Measurements from ENCODE around the gene TRPV2. TPM values are rescaled to one million over a fixed set of nuclear protein-coding genes. Genes with fewer than 3 reads are reported as not detected.
A peak's percentile ranks its signal among the peaks of the same experiment; 100 is the strongest.

TRPV2 gene
- total and polyA plus RNA-seq, 9 of the 15 experiments (the other 6 are each of a cell fraction or from before 2014, with no cell fraction given): 10.0 to 97.5 (median 30.3) TPM

- TF ChIP-seq, protein P1, sequence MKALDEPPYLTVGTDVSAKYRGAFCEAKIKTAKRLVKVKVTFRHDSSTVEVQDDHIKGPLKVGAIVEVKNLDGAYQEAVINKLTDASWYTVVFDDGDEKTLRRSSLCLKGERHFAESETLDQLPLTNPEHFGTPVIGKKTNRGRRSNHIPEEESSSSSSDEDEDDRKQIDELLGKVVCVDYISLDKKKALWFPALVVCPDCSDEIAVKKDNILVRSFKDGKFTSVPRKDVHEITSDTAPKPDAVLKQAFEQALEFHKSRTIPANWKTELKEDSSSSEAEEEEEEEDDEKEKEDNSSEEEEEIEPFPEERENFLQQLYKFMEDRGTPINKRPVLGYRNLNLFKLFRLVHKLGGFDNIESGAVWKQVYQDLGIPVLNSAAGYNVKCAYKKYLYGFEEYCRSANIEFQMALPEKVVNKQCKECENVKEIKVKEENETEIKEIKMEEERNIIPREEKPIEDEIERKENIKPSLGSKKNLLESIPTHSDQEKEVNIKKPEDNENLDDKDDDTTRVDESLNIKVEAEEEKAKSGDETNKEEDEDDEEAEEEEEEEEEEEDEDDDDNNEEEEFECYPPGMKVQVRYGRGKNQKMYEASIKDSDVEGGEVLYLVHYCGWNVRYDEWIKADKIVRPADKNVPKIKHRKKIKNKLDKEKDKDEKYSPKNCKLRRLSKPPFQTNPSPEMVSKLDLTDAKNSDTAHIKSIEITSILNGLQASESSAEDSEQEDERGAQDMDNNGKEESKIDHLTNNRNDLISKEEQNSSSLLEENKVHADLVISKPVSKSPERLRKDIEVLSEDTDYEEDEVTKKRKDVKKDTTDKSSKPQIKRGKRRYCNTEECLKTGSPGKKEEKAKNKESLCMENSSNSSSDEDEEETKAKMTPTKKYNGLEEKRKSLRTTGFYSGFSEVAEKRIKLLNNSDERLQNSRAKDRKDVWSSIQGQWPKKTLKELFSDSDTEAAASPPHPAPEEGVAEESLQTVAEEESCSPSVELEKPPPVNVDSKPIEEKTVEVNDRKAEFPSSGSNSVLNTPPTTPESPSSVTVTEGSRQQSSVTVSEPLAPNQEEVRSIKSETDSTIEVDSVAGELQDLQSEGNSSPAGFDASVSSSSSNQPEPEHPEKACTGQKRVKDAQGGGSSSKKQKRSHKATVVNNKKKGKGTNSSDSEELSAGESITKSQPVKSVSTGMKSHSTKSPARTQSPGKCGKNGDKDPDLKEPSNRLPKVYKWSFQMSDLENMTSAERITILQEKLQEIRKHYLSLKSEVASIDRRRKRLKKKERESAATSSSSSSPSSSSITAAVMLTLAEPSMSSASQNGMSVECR (CRISPR knock-in tag; IDR thresholded peaks at IDR 0.05): no peak
- TF ChIP-seq ATF7 (IDR thresholded peaks at IDR 0.05) (no peak), RBBP5 (IDR thresholded peaks at IDR 0.05; ENCODE audit: borderline replicate concordance, insufficient read depth, low read length, poor library complexity, severe bottlenecking) (no peak), ZNF23 (CRISPR knock-in tag; IDR thresholded peaks at IDR 0.05) (no peak), MEF2A (IDR thresholded peaks at IDR 0.05; ENCODE audit: control insufficient read depth, low read depth, low read length) (no peak), MED1 (CRISPR knock-in tag; IDR thresholded peaks at IDR 0.05; ENCODE audit: borderline replicate concordance) (no peak), GATAD2A (IDR thresholded peaks at IDR 0.05) (no peak), MXI1 (IDR thresholded peaks at IDR 0.05; ENCODE audit: low read depth, low read length) (peak; percentile 67), ZNF3 (CRISPR knock-in tag; IDR thresholded peaks at IDR 0.05) (no peak), RBFOX2 (IDR thresholded peaks at IDR 0.05; ENCODE audit: low read depth, low read length) (peak; percentile 62), BRF1 (IDR thresholded peaks at IDR 0.05; ENCODE audit: borderline replicate concordance, extremely low read depth, insufficient read length) (no peak), SRSF1 (IDR thresholded peaks at IDR 0.05; ENCODE audit: low read depth, low read length) (no peak), ZNF280A (IDR thresholded peaks at IDR 0.05; ENCODE audit: low read depth, partially characterized antibody) (no peak), BHLHE40 (IDR thresholded peaks at IDR 0.05; ENCODE audit: low read length) (no peak)
- TF ChIP-seq, protein P2, sequence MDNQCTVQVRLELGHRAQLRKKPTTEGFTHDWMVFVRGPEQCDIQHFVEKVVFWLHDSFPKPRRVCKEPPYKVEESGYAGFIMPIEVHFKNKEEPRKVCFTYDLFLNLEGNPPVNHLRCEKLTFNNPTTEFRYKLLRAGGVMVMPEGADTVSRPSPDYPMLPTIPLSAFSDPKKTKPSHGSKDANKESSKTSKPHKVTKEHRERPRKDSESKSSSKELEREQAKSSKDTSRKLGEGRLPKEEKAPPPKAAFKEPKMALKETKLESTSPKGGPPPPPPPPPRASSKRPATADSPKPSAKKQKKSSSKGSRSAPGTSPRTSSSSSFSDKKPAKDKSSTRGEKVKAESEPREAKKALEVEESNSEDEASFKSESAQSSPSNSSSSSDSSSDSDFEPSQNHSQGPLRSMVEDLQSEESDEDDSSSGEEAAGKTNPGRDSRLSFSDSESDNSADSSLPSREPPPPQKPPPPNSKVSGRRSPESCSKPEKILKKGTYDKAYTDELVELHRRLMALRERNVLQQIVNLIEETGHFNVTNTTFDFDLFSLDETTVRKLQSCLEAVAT (IDR thresholded peaks at IDR 0.05): 0 out of 4 replicates have a peak, but pooled peaks have one; percentile 6 to 9
- TF ChIP-seq, protein P3, sequence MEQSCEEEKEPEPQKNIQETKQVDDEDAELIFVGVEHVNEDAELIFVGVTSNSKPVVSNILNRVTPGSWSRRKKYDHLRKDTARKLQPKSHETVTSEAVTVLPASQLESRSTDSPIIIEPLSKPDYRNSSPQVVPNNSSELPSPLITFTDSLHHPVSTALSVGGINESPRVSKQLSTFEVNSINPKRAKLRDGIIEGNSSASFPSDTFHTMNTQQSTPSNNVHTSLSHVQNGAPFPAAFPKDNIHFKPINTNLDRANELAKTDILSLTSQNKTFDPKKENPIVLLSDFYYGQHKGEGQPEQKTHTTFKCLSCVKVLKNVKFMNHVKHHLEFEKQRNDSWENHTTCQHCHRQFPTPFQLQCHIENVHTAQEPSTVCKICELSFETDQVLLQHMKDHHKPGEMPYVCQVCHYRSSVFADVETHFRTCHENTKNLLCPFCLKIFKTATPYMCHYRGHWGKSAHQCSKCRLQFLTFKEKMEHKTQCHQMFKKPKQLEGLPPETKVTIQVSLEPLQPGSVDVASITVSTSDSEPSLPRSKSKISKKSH (CRISPR knock-in tag; IDR thresholded peaks at IDR 0.05): no peak
- TF ChIP-seq, protein P4, sequence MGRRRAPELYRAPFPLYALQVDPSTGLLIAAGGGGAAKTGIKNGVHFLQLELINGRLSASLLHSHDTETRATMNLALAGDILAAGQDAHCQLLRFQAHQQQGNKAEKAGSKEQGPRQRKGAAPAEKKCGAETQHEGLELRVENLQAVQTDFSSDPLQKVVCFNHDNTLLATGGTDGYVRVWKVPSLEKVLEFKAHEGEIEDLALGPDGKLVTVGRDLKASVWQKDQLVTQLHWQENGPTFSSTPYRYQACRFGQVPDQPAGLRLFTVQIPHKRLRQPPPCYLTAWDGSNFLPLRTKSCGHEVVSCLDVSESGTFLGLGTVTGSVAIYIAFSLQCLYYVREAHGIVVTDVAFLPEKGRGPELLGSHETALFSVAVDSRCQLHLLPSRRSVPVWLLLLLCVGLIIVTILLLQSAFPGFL (CRISPR knock-in tag; IDR thresholded peaks at IDR 0.05): no peak
Measured at GRCh38 chr17:16439303-16439791, 24.0 kb downstream of the TRPV2 start (continued).
